ENCODE data around the gene APOB.

DNA sequence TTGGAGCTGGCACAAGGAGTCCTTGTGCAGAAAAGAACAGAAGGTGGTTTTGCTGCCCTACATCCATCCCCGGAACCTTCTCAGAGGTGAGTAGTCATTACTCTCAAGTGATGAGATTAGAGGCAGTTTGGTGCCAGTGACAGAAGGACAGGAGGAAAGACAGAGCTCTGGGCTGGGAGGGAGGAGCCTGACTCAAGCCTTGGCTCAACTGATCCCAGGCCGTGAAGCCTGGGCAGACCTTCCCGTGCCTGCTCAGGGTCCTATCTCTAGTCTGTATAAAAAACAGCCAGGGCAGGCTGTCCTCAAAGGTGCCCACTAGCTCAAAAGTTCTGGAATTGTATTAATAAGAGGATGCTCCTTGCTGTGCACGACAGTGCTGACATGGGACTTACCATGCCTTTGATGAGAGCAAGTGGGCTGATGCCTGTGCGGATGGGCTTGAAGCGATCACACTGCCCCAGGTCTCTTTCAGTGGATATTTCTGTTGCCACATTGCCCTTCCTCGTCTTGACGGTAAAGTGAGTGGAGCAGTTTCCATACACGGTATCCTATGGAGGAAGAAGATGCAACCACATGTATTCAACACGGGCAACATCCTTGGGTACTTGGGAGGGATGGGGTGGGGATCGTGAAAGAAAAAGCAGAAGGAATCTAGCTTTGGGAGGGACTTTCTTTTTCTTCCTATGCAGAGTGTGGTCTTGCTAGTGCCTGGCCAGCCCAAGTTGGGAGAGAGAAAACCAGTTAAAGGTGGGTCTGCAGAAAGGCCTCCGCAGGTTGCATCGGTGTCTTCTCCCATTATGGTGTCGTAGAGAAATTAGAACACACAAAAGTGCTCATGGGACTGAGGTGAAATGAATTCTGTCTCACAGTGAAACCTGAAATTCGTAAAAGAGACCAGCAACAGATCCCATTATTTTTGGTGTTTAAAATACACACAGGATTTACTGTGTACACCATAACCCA is 6.9 kb downstream of the APOB start:
- TF ChIP-seq POLR2A (IDR thresholded peaks at IDR 0.05; ENCODE audit: low read length): no peak
- no peak for TF ChIP-seq GATA1 (IDR thresholded peaks at IDR 0.05; ENCODE audit: low read depth, low read length)
